Pancreas (tissue), 10 donors: Measurements from ENCODE around the gene STAB2. TPM values are rescaled to one million over a fixed set of nuclear protein-coding genes. Genes with fewer than 3 reads are reported as not detected.
A peak's percentile ranks its signal among the peaks of the same experiment; 100 is the strongest.

ENCODE experiments used
- ATAC-seq, 4 donors: fragments of 200-7000 bp; cut with Tn5 transposase; one replicate each; pipeline versions ENCODE4 v1.8.0 to v1.9.1; 2020; ENCODE audit warnings: mild to moderate bottlenecking in 4 of 4, moderate library complexity in 4 of 4
- DNase-seq, 6 donors: peaks; one replicate each; pipeline ENCODE4 v3.0.0-alpha.2; 2020
- FAIRE-seq: peaks from 2 replicates; lab custom pipeline; 2012; peaks lifted over from hg19 to GRCh38; lab: Jason Lieb, UNC
- H3K27ac ChIP-seq, 4 donors: fragments of 200-600 bp; sonication (generic); 1 replicate in 3 of 4; 2 replicates in 1 of 4; pipeline versions ENCODE4 v1.5.0 to v1.8.0; 2020
- H3K27me3 ChIP-seq, 4 donors: fragments of 200-600 bp; one replicate each; pipeline ENCODE4 v1.8.0; 2021
- H3K36me3 ChIP-seq, 3 donors: fragments of 200-600 bp; sonication (generic) in 1 of 3; one replicate each; pipeline versions ENCODE4 v1.5.0 to v1.8.0; 2020 to 2021
- H3K4me1 ChIP-seq, 3 donors: fragments of 200-600 bp; one replicate each; pipeline ENCODE4 v1.8.0; 2021
- H3K4me3 ChIP-seq, 4 donors: fragments of 200-600 bp; sonication (generic) in 2 of 4; one replicate each; pipeline versions ENCODE4 v1.5.0 to v1.8.0; 2020 to 2021
- H3K9me3 ChIP-seq, 4 donors: fragments of 200-600 bp; one replicate each; pipeline ENCODE4 v1.8.0; 2021
- CTCF ChIP-seq, 4 donors: fragments of 200-600 bp; sonication (generic) in 3 of 4; IDR thresholded peaks; one replicate each; pipeline versions ENCODE4 v1.5.0 to v1.8.0; 2021; ENCODE audit warnings: antibody characterized with exemption in 4 of 4
- WGBS, 2 donors: extraction: QIAGEN DNeasy Blood & Tissue Kit; methylation state at CpG; one replicate each; pipeline ENCODE4 v1.1.7; 2013; 5-methylcytosine and 5-hydroxymethylcytosine counted together
- intact Hi-C, 3 donors: fragments of 100-400 bp; cut with DNase I; formaldehyde crosslinking; loops; one replicate each; pipeline versions ENCODE4 v1.11.1 to v1.14.2; 2022
- polyA plus RNA-seq, 2 donors: library from polyadenylated mRNA; stranded (reverse); fragments of 200-250 nt; gene quantifications; one replicate each; pipeline ENCODE4 v1.2.3, GENCODE V29; 2013
- total RNA-seq, 6 donors: library from RNA; stranded (reverse); fragmentation: NEBNext Ultra II Directional in 4 of 6; extraction: Animal tissue kit (Norgen Biotek cat#: 25700) in 4 of 6; gene quantifications; one replicate each; pipeline versions ENCODE4 v1.2.1 to v1.2.4, GENCODE V29; 2021 to 2023
- donor health status: healthy with polysubstance abuse.
- donor health status: DM: no; HTN: no; CAD: no; lungs with moderate emphysema.
- donor health status: DM: no; HTN: no; CAD: no.
- donor health status: control.
- donor health status: control.
- donor health status: Bipolar disorder and iron deficiency.
- donor health status: DM: yes; HTN: yes; CAD: no.
- donor health status: DM: no; HTN: no; CAD: no.
- donor health status: DM: no; HTN: no; CAD: no.
- donor health status: DM: yes; HTN: yes; CAD: no.

STAB2 gene
- total and polyA plus RNA-seq, 8 donors, result under 0.01 to 0.16 (median 0.08) TPM; not detected in 1

GRCh38 chr12:103557628-103558010, 29.5 kb upstream of the STAB2 start:
- 70 to 83% methylated on average over 2 of the region's 2 CpGs for WGBS, 2 donors
- no peak for FAIRE-seq

GRCh38 chr12:103558879-103559278, 28.2 kb upstream of the STAB2 start:
- intact Hi-C loops, result loop anchor here in 1 of 3 donors (10.0 kb wide), 1 partner anchor 674 kb away; no protein-coding TSS in a partner anchor
- no peaks in the 10 kb centered on the region for H3K9me3 ChIP-seq
- H3K36me3 ChIP-seq, result no peaks in the 10 kb centered on the region
- no peak overlapping the region for H3K27ac ChIP-seq
- no peak for FAIRE-seq
- no peaks in the 10 kb centered on the region for H3K4me1 ChIP-seq
- ATAC-seq, result peak in 1 of 4 donors; percentile 22
- DNase-seq, result no peak
- WGBS, 2 donors, result 27 to 31% methylated on average over 1 of the region's 1 CpG
- no peaks in the 10 kb centered on the region for H3K27me3 ChIP-seq
- no peak for TF ChIP-seq CTCF (IDR thresholded peaks at IDR 0.05)
- no peak overlapping the region for H3K4me3 ChIP-seq

More at GRCh38 chr12:103557628-103558010, 29.5 kb upstream of the STAB2 start:
- Histone ChIP-seq H3K36me3 (no peaks in the 10 kb centered on the region), H3K9me3 (no peaks in the 10 kb centered on the region), H3K4me3 (no peak overlapping the region), H3K27me3 (no peaks in the 10 kb centered on the region), H3K4me1 (no peaks in the 10 kb centered on the region), H3K27ac (no peak overlapping the region)
- no peak for DNase-seq
- no peak for TF ChIP-seq CTCF (IDR thresholded peaks at IDR 0.05)
- no peak for ATAC-seq
- intact Hi-C loops, result loop anchor here in 1 of 3 donors (10.0 kb wide), 1 partner anchor 673 kb away; no protein-coding TSS in a partner anchor

GRCh38 chr12:103560604-103561101, 26.4 kb upstream of the STAB2 start:
- Histone ChIP-seq H3K4me1 (no peaks in the 10 kb centered on the region), H3K27me3 (no peaks in the 10 kb centered on the region), H3K9me3 (no peaks in the 10 kb centered on the region), H3K4me3 (no peak overlapping the region), H3K27ac (no peak overlapping the region), H3K36me3 (no peaks in the 10 kb centered on the region)
- 84 to 85% methylated on average over 2 of the region's 2 CpGs for WGBS, 2 donors
- ATAC-seq, result peak in 2 of 4 donors; percentile 34 to 50
- intact Hi-C loops, result no loop called here
- DNase-seq, result no peak
- no peak for FAIRE-seq
- no peak for TF ChIP-seq CTCF (IDR thresholded peaks at IDR 0.05)

- H3K27ac ChIP-seq, result no peak overlapping the region
- H3K4me3 ChIP-seq, result no peak overlapping the region
- no peak for ATAC-seq
- no peak for FAIRE-seq
- H3K4me1 ChIP-seq, result no peaks in the 10 kb centered on the region
- no peak for TF ChIP-seq CTCF (IDR thresholded peaks at IDR 0.05)
- no peaks in the 10 kb centered on the region for H3K36me3 ChIP-seq
- DNase-seq, result no peak
- H3K27me3 ChIP-seq, result no peaks in the 10 kb centered on the region
- no peaks in the 10 kb centered on the region for H3K9me3 ChIP-seq
- WGBS, 2 donors, result 58 to 68% methylated on average over 5 of the region's 5 CpGs
- intact Hi-C loops, result no loop called here
These were observed 25.9 kb upstream of the STAB2 start for GRCh38 chr12:103561174-103561573.

GRCh38 chr12:103566398-103566797, 20.7 kb upstream of the STAB2 start:
- no peak overlapping the region for H3K4me3 ChIP-seq

More at GRCh38 chr12:103566398-103566797, 20.7 kb upstream of the STAB2 start:
- Histone ChIP-seq H3K4me1 (no peaks in the 10 kb centered on the region), H3K9me3 (no peaks in the 10 kb centered on the region), H3K27me3 (peaks cover 0 to 10% (median 0%) of the 10 kb centered on the region in 4 donors), H3K27ac (no peak overlapping the region), H3K36me3 (no peaks in the 10 kb centered on the region)
- TF ChIP-seq CTCF (IDR thresholded peaks at IDR 0.05), result no peak
- FAIRE-seq (no peak), ATAC-seq (no peak), DNase-seq (no peak)
- 47% methylated on average over 1 of the region's 1 CpG for WGBS, 2 donors
- intact Hi-C loops, result no loop called here
